ENCODE measurements around the gene GNPTG. TPM values are rescaled to one million over a fixed set of nuclear protein-coding genes. Genes with fewer than 3 reads are reported as not detected.

GNPTG gene
- total RNA-seq, 1 experiment from 2014 or later = 29.4 TPM

DNA sequence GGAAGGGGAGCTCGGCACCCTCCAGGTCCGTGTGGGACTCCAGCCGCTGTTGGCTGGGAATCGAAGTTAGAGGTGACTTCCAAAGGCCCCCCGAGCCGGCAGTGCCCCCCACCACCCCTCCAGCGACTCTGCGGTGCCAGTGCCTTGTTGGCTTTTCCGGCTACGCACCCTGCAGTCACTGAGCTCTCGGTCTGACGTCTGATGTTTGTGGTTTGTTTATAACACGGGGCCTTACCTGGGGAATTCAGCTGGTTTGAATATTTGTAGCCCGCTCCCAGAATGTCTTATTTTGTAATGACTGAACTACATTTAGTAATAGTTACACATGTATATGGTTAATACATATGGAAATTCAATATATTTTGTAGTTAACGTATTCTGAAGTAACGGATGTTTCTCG lies 25.3 kb upstream of the GNPTG start:
- no peaks in the 10 kb centered on the region for H3K9me3 ChIP-seq (ENCODE audit: control insufficient read depth, low read depth, low read length)
- Mint-ChIP-seq H3K36me3 (ENCODE audit: insufficient read depth in 1 of 3, low read depth in 3 of 3) (peaks cover 2 to 36% (median 17%) of the 10 kb centered on the region in 3 experiments), H3K27ac (peak overlapping the region in 1 of 3 experiments; percentile 57; a peak in 2 of 7 replicates), H3K4me1 (peaks cover 3 to 9% of the 10 kb centered on the region in 2 experiments), H3K9me3 (no peaks in the 10 kb centered on the region), H3K27me3 (ENCODE audit: low read depth) (no peaks in the 10 kb centered on the region; the same call in 1 of the 2 replicates), H3K4me3 (no peak overlapping the region)
- no peak for TF ChIP-seq CTCF (conservative IDR thresholded peaks at IDR 0.05)
- H2BK5ac ChIP-seq (ENCODE audit: insufficient read length, low read length) = no peak overlapping the region
- no peak overlapping the region for H2BK20ac ChIP-seq (ENCODE audit: low read depth, low read length, poor library complexity, severe bottlenecking)
- no CpG with 5 or more reads among the region's 17 CpGs for WGBS (ENCODE audit: extremely low coverage, insufficient read length, low lambda C conversion rate)
- no peak for DNase-seq
- no peak overlapping the region for H3K23ac ChIP-seq (ENCODE audit: insufficient read length, low read depth, low read length)
- no peak overlapping the region for H2AFZ ChIP-seq (ENCODE audit: low read length)
- no peak overlapping the region for H4K5ac ChIP-seq (ENCODE audit: insufficient read length, low read depth, low read length)
- no peak overlapping the region for H2AK5ac ChIP-seq (ENCODE audit: insufficient read length, low read length)
- no peaks in the 10 kb centered on the region for H3K79me1 ChIP-seq (ENCODE audit: insufficient read depth, low read depth, low read length, poor library complexity, severe bottlenecking)
- H2BK15ac ChIP-seq (ENCODE audit: low read depth, low read length) = no peak overlapping the region
- H3K14ac ChIP-seq (ENCODE audit: insufficient read depth, low read length) = no peak overlapping the region
- H2BK12ac ChIP-seq (ENCODE audit: insufficient read length, low read depth, low read length) = no peak overlapping the region
- H3K18ac ChIP-seq (ENCODE audit: insufficient read length, low read depth, low read length) = no peak overlapping the region
- H4K8ac ChIP-seq (replicated peaks; ENCODE audit: insufficient read length, low read depth, low read length) = no peak overlapping the region
- H4K20me1 ChIP-seq (ENCODE audit: control insufficient read depth, insufficient read depth, insufficient read length) = no peaks in the 10 kb centered on the region
- no peaks in the 10 kb centered on the region for H3K79me2 ChIP-seq (ENCODE audit: insufficient read depth, low read length)
- no peak overlapping the region for H3K9ac ChIP-seq (ENCODE audit: extremely low read depth, insufficient read length, low read length)
- H2BK120ac ChIP-seq (ENCODE audit: low read depth, low read length, poor library complexity, severe bottlenecking) = no peak overlapping the region
- no peak overlapping the region for H3T11ph ChIP-seq (ENCODE audit: low read length)
- H3K4me2 ChIP-seq (ENCODE audit: insufficient read depth, insufficient read length, low read length) = no peak overlapping the region
- H3K4ac ChIP-seq (ENCODE audit: low read depth, low read length) = no peak overlapping the region
- H3K4me1 ChIP-seq (ENCODE audit: insufficient read depth, low read length) = no peaks in the 10 kb centered on the region
- H4K91ac ChIP-seq (ENCODE audit: insufficient read length, low read depth, low read length) = no peak overlapping the region
- H3K23me2 ChIP-seq (ENCODE audit: insufficient read length, low read depth, low read length, poor library complexity, severe bottlenecking) = no peaks in the 10 kb centered on the region
- H3K56ac ChIP-seq (ENCODE audit: insufficient read length, low read depth, low read length) = no peak overlapping the region
- no peaks in the 10 kb centered on the region for H3K27me3 ChIP-seq (ENCODE audit: insufficient read depth, low read length)
- H3K27ac ChIP-seq (ENCODE audit: insufficient read length, low read depth, low read length) = no peak overlapping the region
